B cell (primary cell): Measurements from ENCODE around the gene MAPKAPK3.

Experiments
- EZH2 ChIP-seq: IDR thresholded peaks from 2 replicates; pipeline ENCODE4 v1.6.1; 2012; ENCODE audit warnings: borderline replicate concordance, low read depth, mild to moderate bottlenecking, moderate library complexity, low read length; ENCODE audit not compliant: insufficient read depth, poor library complexity, severe bottlenecking
- TF ChIP-seq, protein P1 (sequence below): fragments of 200-600 bp; IDR thresholded peaks from one replicate; pipeline ENCODE4 v1.8.0; 2022; ENCODE audit warnings: antibody characterized with exemption, mild to moderate bottlenecking

DNA sequence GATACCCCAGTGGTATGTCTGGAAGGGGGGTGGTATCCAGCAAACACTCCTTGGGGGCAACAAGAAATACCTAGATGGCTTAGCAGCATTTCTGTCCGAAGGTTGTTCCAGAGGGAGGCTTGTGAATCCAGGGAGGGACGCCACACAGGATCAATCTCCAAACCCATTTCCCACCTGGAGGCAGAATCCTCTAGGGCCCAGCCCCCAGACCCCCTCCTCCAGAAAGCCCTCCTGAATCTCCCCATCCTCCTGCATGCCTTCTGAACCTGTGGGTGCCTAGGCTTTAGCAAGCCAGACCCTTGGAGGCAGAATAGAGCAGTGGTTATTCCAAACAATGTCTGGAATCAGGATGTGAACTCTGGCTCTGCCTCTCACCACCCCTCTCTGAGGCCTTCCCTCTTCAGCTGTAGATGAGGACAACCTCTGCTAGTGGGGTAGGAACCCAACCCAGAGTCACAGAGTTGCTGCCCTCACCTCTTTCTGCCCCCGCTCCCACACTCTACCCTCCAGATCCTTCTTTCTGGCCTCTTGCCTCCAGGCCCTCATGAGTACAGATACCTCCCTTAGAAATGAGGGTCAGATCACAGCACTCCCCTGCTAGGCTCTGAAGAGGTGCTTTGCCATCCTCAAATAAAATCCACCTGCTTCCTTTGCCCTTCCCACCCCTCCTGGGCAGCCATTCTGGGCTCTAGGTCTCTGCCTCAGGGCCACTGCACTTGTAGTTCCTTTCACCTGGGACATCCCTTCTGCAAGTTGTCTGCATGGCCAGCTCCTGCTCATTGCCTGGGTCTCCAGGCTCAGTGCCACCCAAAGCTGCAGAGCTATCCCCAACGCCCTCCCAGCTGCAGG is 13.5 kb upstream of the MAPKAPK3 start:
- no peak for TF ChIP-seq EZH2
- TF ChIP-seq, protein P1, sequence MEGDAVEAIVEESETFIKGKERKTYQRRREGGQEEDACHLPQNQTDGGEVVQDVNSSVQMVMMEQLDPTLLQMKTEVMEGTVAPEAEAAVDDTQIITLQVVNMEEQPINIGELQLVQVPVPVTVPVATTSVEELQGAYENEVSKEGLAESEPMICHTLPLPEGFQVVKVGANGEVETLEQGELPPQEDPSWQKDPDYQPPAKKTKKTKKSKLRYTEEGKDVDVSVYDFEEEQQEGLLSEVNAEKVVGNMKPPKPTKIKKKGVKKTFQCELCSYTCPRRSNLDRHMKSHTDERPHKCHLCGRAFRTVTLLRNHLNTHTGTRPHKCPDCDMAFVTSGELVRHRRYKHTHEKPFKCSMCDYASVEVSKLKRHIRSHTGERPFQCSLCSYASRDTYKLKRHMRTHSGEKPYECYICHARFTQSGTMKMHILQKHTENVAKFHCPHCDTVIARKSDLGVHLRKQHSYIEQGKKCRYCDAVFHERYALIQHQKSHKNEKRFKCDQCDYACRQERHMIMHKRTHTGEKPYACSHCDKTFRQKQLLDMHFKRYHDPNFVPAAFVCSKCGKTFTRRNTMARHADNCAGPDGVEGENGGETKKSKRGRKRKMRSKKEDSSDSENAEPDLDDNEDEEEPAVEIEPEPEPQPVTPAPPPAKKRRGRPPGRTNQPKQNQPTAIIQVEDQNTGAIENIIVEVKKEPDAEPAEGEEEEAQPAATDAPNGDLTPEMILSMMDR = no peak
